WTC11 (cell line): ENCODE results near the gene NFXL1.

Experiments used
- CREM ChIP-seq: sonication (generic); formaldehyde crosslinking; IDR thresholded peaks from 2 replicates; pipeline ENCODE4 v1.8.1; 2022; ENCODE audit warnings: mild to moderate bottlenecking, missing genetic modification reagents, moderate library complexity
- CTCF ChIP-seq: fragments of 200-600 bp; IDR thresholded peaks from 2 replicates; pipeline ENCODE4 v1.8.0; 2022; ENCODE audit warnings: antibody characterized with exemption
- ESRRA ChIP-seq: sonication (generic); formaldehyde crosslinking; IDR thresholded peaks from 2 replicates; pipeline ENCODE4 v1.8.1; 2022; ENCODE audit warnings: mild to moderate bottlenecking, missing genetic modification reagents, borderline replicate concordance
- MAX ChIP-seq: sonication (generic); formaldehyde crosslinking; IDR thresholded peaks from 2 replicates; pipeline ENCODE4 v1.8.0; 2022; ENCODE audit warnings: mild to moderate bottlenecking, missing genetic modification reagents
- MXD4 ChIP-seq: fragments of 250-450 bp; sonication (Bioruptor Pico); IDR thresholded peaks from 2 replicates; pipeline ENCODE4 v1.8.0; 2021; ENCODE audit warnings: mild to moderate bottlenecking, moderate library complexity, borderline replicate concordance
- SP1 ChIP-seq: sonication (generic); formaldehyde crosslinking; conservative IDR thresholded peaks from 2 replicates; pipeline ENCODE4 v1.8.1; 2022; ENCODE audit warnings: missing genetic modification reagents
- ZNF138 ChIP-seq: sonication (generic); formaldehyde crosslinking; conservative IDR thresholded peaks from 2 replicates; pipeline ENCODE4 v1.8.1; 2022; ENCODE audit warnings: mild to moderate bottlenecking, moderate library complexity, missing genetic modification reagents
- ZNF281 ChIP-seq: sonication (generic); formaldehyde crosslinking; IDR thresholded peaks from 2 replicates; pipeline ENCODE4 v1.8.0; 2023; ENCODE audit warnings: mild to moderate bottlenecking, missing genetic modification reagents

GRCh38 chr4:47933840-47934239 lies 19.5 kb upstream of the NFXL1 start:
- no peak for TF ChIP-seq MXD4 (CRISPR knock-in tag)
- peak; percentile 44; the same call in 1 of the 2 replicates for TF ChIP-seq CTCF
- no peak for TF ChIP-seq ZNF281 (CRISPR knock-in tag)
- TF ChIP-seq MAX (CRISPR knock-in tag): no peak
- TF ChIP-seq CREM: no peak
- TF ChIP-seq ESRRA (CRISPR knock-in tag): no peak
- no peak for TF ChIP-seq SP1 (CRISPR knock-in tag)
- no peak for TF ChIP-seq ZNF138 (CRISPR knock-in tag)
